Measurements from ENCODE around the gene HPSE2. TPM values are rescaled to one million over a fixed set of nuclear protein-coding genes. Genes with fewer than 3 reads are reported as not detected.

Gene HPSE2
- total RNA-seq, 1 experiment from 2014 or later: 0.05 TPM

GRCh38 chr10:98461500-98461842 lies 774.2 kb downstream of the HPSE2 start:
- ATAC-seq (no peak), DNase-seq (ENCODE audit: low read depth, low spot score) (no peak)
- H3K9ac ChIP-seq (ENCODE audit: low read length): no peak overlapping the region
- no peaks in the 10 kb centered on the region; the same call in 1 of the 2 replicates for H3K27me3 ChIP-seq (ENCODE audit: insufficient read depth, low read length)
- H4K20me1 ChIP-seq (ENCODE audit: insufficient read depth): no peaks in the 10 kb centered on the region
- ChIA-PET CTCF (interaction anchor here (1.2 to 1.9 kb wide), 3 partner anchors 36 to 785 kb away, joined by 3 to 7 read pairs (median 3); no protein-coding TSS in a partner anchor), POLR2A (interaction anchor here (1.3 to 1.4 kb wide), 2 partner anchors 15 to 46 kb away, joined by 3 to 5 read pairs; partner anchors contain the start of gene PYROXD2), RAD21 (ENCODE audit: low non-redundant PET in 1 of 2, low total read pairs in 2 of 2, uncharacterized antibody in 2 of 2, unreplicated experiment in 2 of 2) (interaction anchor here in 1 of 2 experiments (0.6 kb wide), 1 partner anchor 162 kb away, joined by 3 read pairs; no protein-coding TSS in a partner anchor)
- H3K79me2 ChIP-seq (ENCODE audit: insufficient read depth, low read length): no peaks in the 10 kb centered on the region
- peaks cover 11 to 14% of the 10 kb centered on the region in 2 experiments for H3K4me1 ChIP-seq (ENCODE audit: control insufficient read depth in 1 of 2, insufficient read depth in 2 of 2, low read length in 2 of 2)
- H3K9me3 ChIP-seq (ENCODE audit: control insufficient read depth in 1 of 2, insufficient read depth in 1 of 2, low read depth in 1 of 2, low read length in 2 of 2): no peaks in the 10 kb centered on the region
- intact Hi-C loops (cut with micrococcal nuclease): loop anchor here (10.0 kb wide), 1 partner anchor 913 kb away; no protein-coding TSS in a partner anchor
- no peak for TF ChIP-seq ATF3 (IDR thresholded peaks at IDR 0.05)
- no peak for TF ChIP-seq EZH2 (IDR thresholded peaks at IDR 0.05)
- no peak for TF ChIP-seq FOSL1 (IDR thresholded peaks at IDR 0.05; ENCODE audit: low read depth)
- no peak for TF ChIP-seq TCF7L2 (IDR thresholded peaks at IDR 0.05; ENCODE audit: borderline replicate concordance, extremely low read depth, insufficient read depth, insufficient read length)
- TF ChIP-seq RAD21 (IDR thresholded peaks at IDR 0.05; ENCODE audit: low read depth): no peak
- TF ChIP-seq CEBPB (IDR thresholded peaks at IDR 0.05; ENCODE audit: low read depth): no peak
- TF ChIP-seq YY1 (IDR thresholded peaks at IDR 0.05; ENCODE audit: extremely low read depth, insufficient replicate concordance, low read depth, low read length): no peak
- no peak for TF ChIP-seq POLR2A (IDR thresholded peaks at IDR 0.05; ENCODE audit: borderline replicate concordance, extremely low read depth, insufficient read depth, insufficient read length)
- no peak for TF ChIP-seq CTCF (IDR thresholded peaks at IDR 0.05 in 2 of 3, conservative IDR thresholded peaks at IDR 0.05 in 1 of 3; ENCODE audit: borderline replicate concordance in 1 of 3, insufficient read depth in 1 of 3, low read depth in 2 of 3, low read length in 2 of 3)
- TF ChIP-seq ZBTB33 (IDR thresholded peaks at IDR 0.05; ENCODE audit: extremely low read depth, insufficient replicate concordance, low read length): no peak
- TF ChIP-seq SRF (IDR thresholded peaks at IDR 0.05; ENCODE audit: low read depth): no peak
- no peak for TF ChIP-seq EGR1 (IDR thresholded peaks at IDR 0.05; ENCODE audit: low read depth)
- no peaks in the 10 kb centered on the region for H3K36me3 ChIP-seq (ENCODE audit: control insufficient read depth in 1 of 2, insufficient read depth in 2 of 2, low read length in 2 of 2)
- H2AFZ ChIP-seq (ENCODE audit: low read depth, low read length, poor library complexity, severe bottlenecking): peak overlapping the region; percentile 33
- BruUV-seq (replicated peaks): no TSS peak
- no peak overlapping the region for H3K4me3 ChIP-seq (replicated peaks in 1 of 2; ENCODE audit: low read depth in 1 of 2, low read length in 2 of 2)
- H3K9me2 ChIP-seq (ENCODE audit: insufficient read depth): no peaks in the 10 kb centered on the region
- H3K4me2 ChIP-seq (ENCODE audit: low read length): peak overlapping the region; percentile 51
- no peak overlapping the region for H3K27ac ChIP-seq (ENCODE audit: low read depth, low read length)

Data from HCT116 (cell line).